Measurements from ENCODE around the gene SLC35F6.

DNA sequence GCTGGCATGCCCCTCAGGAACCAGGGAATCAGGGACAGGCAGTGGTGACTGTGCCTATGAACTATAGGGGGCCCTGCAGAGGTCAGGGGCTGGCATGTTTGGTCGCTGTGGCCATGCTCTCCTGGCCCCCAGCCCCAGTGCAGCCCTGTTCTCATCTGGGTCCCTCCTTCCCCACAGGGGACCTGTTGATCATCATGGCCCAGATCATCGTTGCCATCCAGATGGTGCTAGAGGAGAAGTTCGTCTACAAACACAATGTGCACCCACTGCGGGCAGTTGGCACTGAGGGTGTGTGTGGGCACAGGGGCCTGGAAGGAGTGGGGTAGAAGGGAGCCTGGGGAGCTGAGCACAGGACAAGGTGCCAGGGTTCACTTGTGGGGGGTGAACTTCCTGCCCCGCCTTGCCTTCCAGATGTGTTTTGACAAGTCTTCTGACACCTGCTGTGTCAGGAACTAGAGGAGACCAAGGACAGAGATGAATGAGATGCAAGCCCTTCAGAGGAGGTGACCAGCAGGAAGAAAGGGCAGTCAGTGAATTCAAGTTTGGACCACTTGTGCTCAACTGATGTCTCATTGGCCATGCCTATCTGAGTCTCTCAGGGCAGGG is 12.2 kb downstream of the SLC35F6 start:
- TF ChIP-seq EZH2 (IDR thresholded peaks at IDR 0.05; ENCODE audit: borderline replicate concordance, low read depth, low read length, severe bottlenecking) = no peak
- TF ChIP-seq, protein P1, sequence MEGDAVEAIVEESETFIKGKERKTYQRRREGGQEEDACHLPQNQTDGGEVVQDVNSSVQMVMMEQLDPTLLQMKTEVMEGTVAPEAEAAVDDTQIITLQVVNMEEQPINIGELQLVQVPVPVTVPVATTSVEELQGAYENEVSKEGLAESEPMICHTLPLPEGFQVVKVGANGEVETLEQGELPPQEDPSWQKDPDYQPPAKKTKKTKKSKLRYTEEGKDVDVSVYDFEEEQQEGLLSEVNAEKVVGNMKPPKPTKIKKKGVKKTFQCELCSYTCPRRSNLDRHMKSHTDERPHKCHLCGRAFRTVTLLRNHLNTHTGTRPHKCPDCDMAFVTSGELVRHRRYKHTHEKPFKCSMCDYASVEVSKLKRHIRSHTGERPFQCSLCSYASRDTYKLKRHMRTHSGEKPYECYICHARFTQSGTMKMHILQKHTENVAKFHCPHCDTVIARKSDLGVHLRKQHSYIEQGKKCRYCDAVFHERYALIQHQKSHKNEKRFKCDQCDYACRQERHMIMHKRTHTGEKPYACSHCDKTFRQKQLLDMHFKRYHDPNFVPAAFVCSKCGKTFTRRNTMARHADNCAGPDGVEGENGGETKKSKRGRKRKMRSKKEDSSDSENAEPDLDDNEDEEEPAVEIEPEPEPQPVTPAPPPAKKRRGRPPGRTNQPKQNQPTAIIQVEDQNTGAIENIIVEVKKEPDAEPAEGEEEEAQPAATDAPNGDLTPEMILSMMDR (IDR thresholded peaks at IDR 0.05; ENCODE audit: extremely low read depth in 1 of 2, insufficient read depth in 1 of 2, low read depth in 1 of 2, low read length in 2 of 2) = no peak
- TF ChIP-seq POLR2A (IDR thresholded peaks at IDR 0.05; ENCODE audit: low read depth, low read length) = no peak
- no peak for TF ChIP-seq FOS (IDR thresholded peaks at IDR 0.05; ENCODE audit: borderline replicate concordance, insufficient read depth, low read length)
- TF ChIP-seq POLR2AphosphoS5 (IDR thresholded peaks at IDR 0.05; ENCODE audit: insufficient read depth, low read depth, low read length) = no peak
- TF ChIP-seq, protein P2, sequence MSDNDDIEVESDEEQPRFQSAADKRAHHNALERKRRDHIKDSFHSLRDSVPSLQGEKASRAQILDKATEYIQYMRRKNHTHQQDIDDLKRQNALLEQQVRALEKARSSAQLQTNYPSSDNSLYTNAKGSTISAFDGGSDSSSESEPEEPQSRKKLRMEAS (IDR thresholded peaks at IDR 0.05; ENCODE audit: insufficient read depth, insufficient read length) = no peak
- TF ChIP-seq MYC (IDR thresholded peaks at IDR 0.05; ENCODE audit: low read depth, low read length) = no peak

Data from endothelial cell of umbilical vein (primary cell).